GM19035 (cell line): Measurements from ENCODE around the gene MCEE.
A peak's percentile ranks its signal among the peaks of the same experiment; 100 is the strongest.
"Not testable (repeated sequence)": the region's sequence is repeated elsewhere in the genome, so short reads cannot be mapped to it uniquely, and the experiment has no call there.

Experiments used
- ATAC-seq: cut with Tn5 transposase; IDR thresholded peaks from one replicate; pipeline ENCODE4 v1.9.1; 2021; ENCODE audit not compliant: unreplicated experiment

Gene MCEE

DNA sequence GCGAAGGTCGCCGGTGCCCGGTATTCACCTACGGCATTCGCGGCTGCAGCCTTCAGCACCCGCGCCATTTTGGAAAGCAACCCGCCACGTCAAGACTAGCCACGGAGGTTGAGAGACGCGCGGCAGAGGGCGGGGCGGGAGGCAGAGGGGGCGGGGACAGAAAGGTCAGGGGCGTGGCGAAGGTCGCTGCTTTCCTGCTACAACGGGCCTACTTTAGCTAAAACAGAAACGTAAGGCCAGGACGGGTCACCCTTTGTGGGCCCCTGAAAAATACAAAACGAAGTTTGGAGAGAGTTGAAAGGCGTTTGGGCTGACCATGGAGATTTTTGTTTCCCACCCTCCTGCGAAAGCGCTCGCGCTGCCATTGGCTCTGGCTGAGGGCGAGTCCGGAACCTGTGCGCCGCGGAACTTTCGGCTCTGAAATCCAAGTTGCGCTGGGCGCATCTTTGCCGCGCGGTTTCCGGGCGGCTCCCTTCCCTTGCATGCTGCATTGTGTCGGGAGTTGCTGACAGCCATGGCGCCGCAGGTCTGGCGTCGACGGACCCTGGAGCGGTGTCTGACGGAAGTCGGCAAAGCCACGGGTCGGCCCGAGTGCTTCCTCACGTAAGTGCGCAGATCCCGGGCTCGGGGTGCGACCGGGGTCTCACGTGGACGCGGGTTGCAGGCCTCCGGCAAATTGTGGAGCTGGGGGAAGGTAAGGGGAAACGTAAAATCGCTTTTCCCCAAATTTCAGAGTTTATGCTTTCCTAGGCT, at the start of gene MCEE, which contains the start of gene MPHOSPH10:
Gene MCEE (minus strand): TSS at position 78 of the 753 bp plus-strand sequence. CDS start 10 bp downstream, at position 68.
Gene MPHOSPH10 (plus strand): TSS at position 483 of the 753 bp plus-strand sequence. CDS start 32 bp downstream, at position 515.
- ATAC-seq = peak; percentile 92

DNA sequence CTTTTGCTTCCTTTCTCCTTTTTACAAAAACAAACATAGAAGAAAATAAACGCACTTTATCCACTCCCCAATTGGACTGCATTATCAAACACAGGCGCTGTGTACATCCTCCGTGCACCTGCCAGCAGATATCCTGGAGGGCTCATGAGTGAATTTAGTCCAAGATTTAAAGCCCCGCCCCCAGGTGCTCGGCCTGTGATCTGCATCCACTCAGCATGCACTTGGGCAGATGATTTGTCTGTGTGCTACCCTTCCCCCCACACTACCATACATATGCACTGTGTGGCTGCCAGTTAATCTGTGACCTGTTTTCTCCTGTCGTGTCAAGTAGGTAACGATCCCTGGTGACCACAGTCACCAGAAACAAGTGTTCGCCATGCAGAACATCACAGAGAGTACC, 48.8 kb upstream of the MCEE start:
- ATAC-seq = not testable (repeated sequence)

- ATAC-seq = no peak
Measured at GRCh38 chr2:71174207-71174606, 44.2 kb upstream of the MCEE start.

- no peak for ATAC-seq
Measured at GRCh38 chr2:71173096-71173495, 43.1 kb upstream of the MCEE start.

DNA sequence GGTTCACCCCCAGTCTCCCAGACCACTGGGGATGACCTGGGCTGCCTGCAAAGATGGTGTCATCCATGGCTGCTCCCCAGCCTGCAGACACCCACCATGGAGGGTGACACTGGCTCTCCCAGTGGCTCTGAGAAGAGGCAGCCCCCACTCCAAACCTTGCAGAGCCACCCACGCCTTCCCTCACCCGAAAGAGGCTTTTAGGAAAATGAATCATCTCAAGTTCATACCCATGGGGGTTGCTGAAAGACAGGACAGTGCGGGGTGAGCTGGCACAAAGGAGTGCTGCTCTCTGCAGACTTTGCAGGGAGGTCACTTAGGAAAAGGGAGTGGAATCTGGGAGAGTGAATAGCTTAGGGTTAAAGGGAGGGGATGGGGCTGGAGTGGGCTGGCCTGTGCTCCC, 36.8 kb upstream of the MCEE start:
- ATAC-seq = no peak

- peak; percentile 58 for ATAC-seq
Measured at GRCh38 chr2:71157124-71157793, 27.2 kb upstream of the MCEE start.

GRCh38 chr2:71156573-71156972, 26.5 kb upstream of the MCEE start:
- ATAC-seq = no peak

DNA sequence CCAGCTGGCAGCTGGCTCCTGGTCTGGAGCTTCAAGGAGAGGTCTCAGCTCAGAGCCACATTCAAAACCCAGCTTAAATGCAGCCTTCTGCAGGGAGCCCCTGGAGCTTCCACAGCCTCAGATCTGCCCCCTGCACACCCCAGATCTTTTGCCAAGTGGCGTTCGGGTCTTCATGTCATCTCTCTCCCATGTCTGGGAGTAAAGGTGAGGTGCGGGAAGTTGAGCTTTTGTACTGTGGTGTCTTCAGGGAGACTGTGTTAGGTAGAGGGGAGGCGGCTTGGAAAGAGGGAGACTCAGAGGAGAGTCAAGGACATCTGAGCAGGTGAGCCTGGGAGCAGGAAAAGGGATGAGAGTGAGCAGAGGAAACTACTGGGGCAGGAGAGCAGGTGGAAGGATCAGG, 25.8 kb upstream of the MCEE start:
- ATAC-seq = no peak

DNA sequence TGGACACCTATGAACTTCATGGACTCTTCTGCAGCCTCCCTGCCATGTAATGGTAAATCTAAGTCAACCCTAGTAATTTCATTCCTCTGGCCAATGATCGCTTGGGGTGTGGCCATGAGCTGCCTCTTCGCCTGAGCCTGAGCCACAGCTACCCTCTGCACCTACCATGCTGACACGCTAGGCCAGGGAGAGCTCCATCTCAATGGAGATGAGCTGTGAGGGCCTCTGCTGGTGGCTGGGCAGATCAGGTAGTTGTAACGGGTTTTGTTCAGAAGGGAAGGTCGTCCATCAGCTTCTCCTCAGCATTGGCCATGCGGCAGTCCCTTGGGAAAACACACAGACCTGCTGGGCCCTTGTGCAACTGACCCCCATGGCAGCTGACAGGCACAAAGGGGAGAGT, 24.8 kb upstream of the MCEE start:
- ATAC-seq = peak; percentile 71

DNA sequence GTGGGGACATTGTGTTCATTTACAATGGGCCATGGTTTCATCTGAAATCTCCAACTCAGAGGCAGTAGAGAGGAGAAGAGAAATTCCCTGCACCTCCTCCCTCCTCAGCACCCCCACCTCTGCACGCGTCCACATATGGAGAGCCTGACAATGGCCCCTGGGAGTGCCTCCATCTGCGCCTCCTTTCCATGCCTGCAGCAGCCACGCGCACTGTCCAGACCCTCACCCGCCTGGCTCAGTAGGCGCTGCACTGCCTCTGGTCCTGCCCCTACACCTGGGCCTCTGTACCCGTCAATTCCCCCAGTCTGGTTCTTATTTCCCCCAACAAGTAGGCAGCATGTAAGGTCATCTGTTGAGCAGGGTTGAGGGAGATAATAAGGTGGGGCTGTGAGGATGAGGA, 24.2 kb upstream of the MCEE start:
- ATAC-seq = no peak

GRCh38 chr2:71153585-71154224, 23.7 kb upstream of the MCEE start:
- ATAC-seq = no peak

- ATAC-seq = no peak
Measured at GRCh38 chr2:71151620-71152019, 21.6 kb upstream of the MCEE start.

DNA sequence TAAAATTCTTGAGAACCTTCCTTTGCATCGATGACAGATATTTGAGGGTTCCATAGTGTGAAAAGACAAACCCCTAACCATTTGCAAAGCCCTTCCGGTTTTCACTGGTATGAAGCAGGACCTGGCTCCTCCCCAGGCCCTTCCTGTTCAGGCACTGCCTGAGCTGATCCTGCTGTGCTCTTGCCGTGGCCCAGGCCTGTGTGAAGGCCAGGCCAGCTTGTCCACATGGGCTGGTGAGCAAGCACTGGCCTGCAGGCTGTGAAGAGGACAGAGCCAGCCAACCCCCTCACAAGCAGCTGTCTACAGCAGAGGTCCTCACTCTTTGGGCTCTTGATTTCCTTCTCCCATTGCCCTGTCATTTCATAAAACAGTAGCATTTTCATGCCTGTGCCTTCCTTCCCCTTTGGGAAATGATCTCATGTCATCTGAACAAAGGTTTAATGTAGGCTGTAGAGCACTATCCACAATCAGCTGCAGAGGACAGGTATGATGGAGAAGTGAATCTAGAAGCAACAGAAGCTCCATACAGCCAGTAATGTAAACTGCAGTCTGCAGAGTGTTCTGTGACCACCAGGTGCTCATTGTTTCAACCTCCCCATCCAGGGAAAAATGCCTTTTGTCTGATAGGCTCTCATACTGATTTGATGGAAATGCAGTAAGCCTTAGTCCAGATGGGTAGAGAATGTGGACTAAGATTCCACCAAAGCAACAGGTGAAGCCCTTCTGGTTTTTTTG, 20.2 kb upstream of the MCEE start:
- no peak for ATAC-seq

DNA sequence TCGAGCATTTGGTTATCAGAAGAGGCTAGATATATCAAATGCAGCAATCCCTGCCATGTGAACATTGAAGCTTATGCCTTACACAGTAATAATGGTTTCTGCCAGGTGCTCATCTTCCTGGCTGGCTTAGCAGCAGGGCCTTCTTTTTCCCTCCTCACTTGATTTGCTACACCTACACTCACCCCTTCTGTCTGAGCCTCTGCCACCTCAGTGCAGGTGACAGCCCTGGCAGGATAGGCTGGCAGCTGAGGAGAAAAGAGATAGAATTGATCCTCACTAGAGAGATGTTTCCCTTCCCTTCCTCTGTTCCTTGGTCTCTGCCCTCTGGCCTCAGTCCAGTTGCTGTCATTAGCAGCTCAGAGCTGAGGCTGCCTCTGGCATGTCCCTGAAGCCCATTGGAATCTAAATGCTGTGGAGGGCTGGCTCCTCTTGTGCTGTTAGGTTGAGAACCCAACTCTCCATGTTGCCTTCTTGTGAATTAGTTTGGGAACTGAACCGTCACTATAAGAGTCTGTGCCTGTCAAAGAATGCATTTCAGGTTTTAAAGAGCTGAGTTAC, 18.6 kb upstream of the MCEE start:
- no peak for ATAC-seq

GRCh38 chr2:71143782-71144181, 13.8 kb upstream of the MCEE start:
- no peak for ATAC-seq

GRCh38 chr2:71136174-71136573, 6.1 kb upstream of the MCEE start:
- ATAC-seq = no peak

GRCh38 chr2:71133603-71134002, 3.6 kb upstream of the MCEE start:
- no peak for ATAC-seq

- ATAC-seq = not testable (repeated sequence)
Measured at GRCh38 chr2:71131387-71132166, 1.5 kb upstream of the MCEE start.

DNA sequence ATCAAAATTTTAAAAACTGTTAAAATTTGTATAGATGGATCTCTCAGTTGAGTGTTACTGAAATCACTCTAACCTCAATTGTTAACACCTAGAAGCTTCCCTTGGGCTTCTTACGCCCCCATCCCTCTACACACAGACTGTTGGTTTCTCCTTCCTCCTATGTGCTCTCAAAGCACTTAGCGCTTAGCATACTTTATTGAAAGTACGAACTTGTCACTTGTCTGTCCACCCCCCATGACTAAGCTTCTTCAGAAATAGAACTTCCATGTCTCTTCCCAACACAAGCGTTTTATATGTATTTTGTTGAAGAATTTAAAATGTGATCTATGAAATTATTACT, 846 bp upstream of the MCEE start:
- peak; percentile 25 for ATAC-seq

DNA sequence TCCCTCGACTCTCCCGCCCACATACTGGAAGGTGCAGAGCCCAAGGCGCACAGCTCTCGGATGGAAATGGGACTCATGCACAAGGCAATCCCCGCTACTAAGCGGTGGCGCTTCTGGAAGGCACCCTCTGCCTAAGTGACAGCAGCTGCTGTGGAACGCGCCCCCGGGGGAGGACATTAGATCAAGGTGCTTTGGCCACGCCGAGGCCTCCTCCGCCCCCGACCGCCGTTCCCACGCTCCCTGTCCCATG, 202 bp downstream of the MCEE start:
- ATAC-seq = peak; percentile 46
